Progenitor cell of endocrine pancreas (in vitro differentiated cells): ENCODE results near the gene ABCE1. TPM values are rescaled to one million over a fixed set of nuclear protein-coding genes. Genes with fewer than 3 reads are reported as not detected.
"Not testable (repeated sequence)": the region's sequence is repeated elsewhere in the genome, so short reads cannot be mapped to it uniquely, and the experiment has no call there.

Source experiments
- DNase-seq: peaks from one replicate; pipeline ENCODE4 v3.0.0; 2021; ENCODE audit warnings: low spot score; ENCODE audit not compliant: unreplicated experiment
- H3K27ac Mint-ChIP-seq: 2 replicates; pipeline ENCODE4 v1.8.0; 2021; ENCODE audit warnings: mild to moderate bottlenecking, moderate library complexity, mixed read lengths
- H3K27me3 Mint-ChIP-seq: 2 replicates; pipeline ENCODE4 v1.8.0; 2021; ENCODE audit warnings: mixed read lengths
- H3K36me3 Mint-ChIP-seq: 2 replicates; pipeline ENCODE4 v1.8.0; 2022; ENCODE audit warnings: mixed read lengths; ENCODE audit not compliant: insufficient read depth
- H3K4me1 Mint-ChIP-seq: 2 replicates; pipeline ENCODE4 v1.8.0; 2021; ENCODE audit warnings: low read depth, mixed read lengths
- H3K4me3 Mint-ChIP-seq: 2 replicates; pipeline ENCODE4 v1.8.0; 2021; ENCODE audit warnings: low read depth, mild to moderate bottlenecking, moderate library complexity, mixed read lengths
- H3K9me3 Mint-ChIP-seq: 2 replicates; pipeline ENCODE4 v1.8.0; 2021; ENCODE audit warnings: low read depth, mixed read lengths
- CTCF ChIP-seq: fragments of 200-600 bp; sonication (generic); IDR thresholded peaks from one replicate; pipeline ENCODE4 v1.5.0; 2021; ENCODE audit warnings: antibody characterized with exemption, mild to moderate bottlenecking; ENCODE audit not compliant: unreplicated experiment
- total RNA-seq: library from RNA; stranded (reverse); gene quantifications from 2 replicates; pipeline ENCODE4 v1.2.1, GENCODE V29; 2021

The ABCE1 gene
- total RNA-seq, 1 donor from 2014 or later: 53.6 TPM

GRCh38 chr4:145130130-145130529, 32.0 kb downstream of the ABCE1 start:
- DNase-seq: no peak
- Mint-ChIP-seq H3K36me3 (peaks cover 12% of the 10 kb centered on the region), H3K4me3 (no peak overlapping the region), H3K4me1 (no peaks in the 10 kb centered on the region), H3K27me3 (no peaks in the 10 kb centered on the region), H3K27ac (no peak overlapping the region), H3K9me3 (no peaks in the 10 kb centered on the region)
- TF ChIP-seq CTCF: no peak

GRCh38 chr4:145130788-145131399, 32.8 kb downstream of the ABCE1 start:
- Mint-ChIP-seq H3K4me3 (no peak overlapping the region), H3K36me3 (peaks cover 10% of the 10 kb centered on the region), H3K4me1 (no peaks in the 10 kb centered on the region), H3K27me3 (no peaks in the 10 kb centered on the region), H3K27ac (no peak overlapping the region), H3K9me3 (no peaks in the 10 kb centered on the region)
- DNase-seq: no peak
- no peak for TF ChIP-seq CTCF

- peak overlapping the region; percentile 29 for H3K27ac Mint-ChIP-seq
- no peaks in the 10 kb centered on the region for H3K27me3 Mint-ChIP-seq
- H3K4me1 Mint-ChIP-seq: no peaks in the 10 kb centered on the region
- DNase-seq: no peak
- H3K9me3 Mint-ChIP-seq: no peaks in the 10 kb centered on the region
- no peak overlapping the region for H3K4me3 Mint-ChIP-seq
- no peak for TF ChIP-seq CTCF
- peaks cover 4% of the 10 kb centered on the region for H3K36me3 Mint-ChIP-seq
Measured at GRCh38 chr4:145131848-145132247, 33.7 kb downstream of the ABCE1 start.

GRCh38 chr4:145132511-145133098, 34.5 kb downstream of the ABCE1 start:
- DNase-seq: no peak
- Mint-ChIP-seq H3K4me1 (no peaks in the 10 kb centered on the region), H3K9me3 (no peaks in the 10 kb centered on the region), H3K4me3 (no peak overlapping the region), H3K27ac (peak overlapping the region; percentile 26), H3K27me3 (no peaks in the 10 kb centered on the region), H3K36me3 (peaks cover 7% of the 10 kb centered on the region)
- no peak for TF ChIP-seq CTCF

GRCh38 chr4:145136219-145136618, 38.1 kb downstream of the ABCE1 start:
- not testable (repeated sequence) for H3K4me1 Mint-ChIP-seq, H3K27me3 Mint-ChIP-seq, H3K27ac Mint-ChIP-seq, H3K9me3 Mint-ChIP-seq, H3K4me3 Mint-ChIP-seq, DNase-seq
- H3K36me3 Mint-ChIP-seq: peaks cover 21% of the 10 kb centered on the region

- Mint-ChIP-seq H3K9me3 (no peaks in the 10 kb centered on the region), H3K4me1 (no peaks in the 10 kb centered on the region), H3K4me3 (no peak overlapping the region), H3K27ac (no peak overlapping the region), H3K27me3 (no peaks in the 10 kb centered on the region), H3K36me3 (peaks cover 22% of the 10 kb centered on the region)
- TF ChIP-seq CTCF: no peak
- no peak for DNase-seq
Measured at GRCh38 chr4:145148980-145149379, 50.9 kb downstream of the ABCE1 start.
